Suppressor macrophage treated with lipopolysaccharide for 1 hour (primary cell): Measurements from ENCODE around the gene ALG2.

Experiments
- DNase-seq, 3 donors: peaks; one replicate each; pipeline ENCODE4 v3.0.0-alpha.2; 2020 to 2022

The ALG2 gene, protein sequence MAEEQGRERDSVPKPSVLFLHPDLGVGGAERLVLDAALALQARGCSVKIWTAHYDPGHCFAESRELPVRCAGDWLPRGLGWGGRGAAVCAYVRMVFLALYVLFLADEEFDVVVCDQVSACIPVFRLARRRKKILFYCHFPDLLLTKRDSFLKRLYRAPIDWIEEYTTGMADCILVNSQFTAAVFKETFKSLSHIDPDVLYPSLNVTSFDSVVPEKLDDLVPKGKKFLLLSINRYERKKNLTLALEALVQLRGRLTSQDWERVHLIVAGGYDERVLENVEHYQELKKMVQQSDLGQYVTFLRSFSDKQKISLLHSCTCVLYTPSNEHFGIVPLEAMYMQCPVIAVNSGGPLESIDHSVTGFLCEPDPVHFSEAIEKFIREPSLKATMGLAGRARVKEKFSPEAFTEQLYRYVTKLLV

DNA sequence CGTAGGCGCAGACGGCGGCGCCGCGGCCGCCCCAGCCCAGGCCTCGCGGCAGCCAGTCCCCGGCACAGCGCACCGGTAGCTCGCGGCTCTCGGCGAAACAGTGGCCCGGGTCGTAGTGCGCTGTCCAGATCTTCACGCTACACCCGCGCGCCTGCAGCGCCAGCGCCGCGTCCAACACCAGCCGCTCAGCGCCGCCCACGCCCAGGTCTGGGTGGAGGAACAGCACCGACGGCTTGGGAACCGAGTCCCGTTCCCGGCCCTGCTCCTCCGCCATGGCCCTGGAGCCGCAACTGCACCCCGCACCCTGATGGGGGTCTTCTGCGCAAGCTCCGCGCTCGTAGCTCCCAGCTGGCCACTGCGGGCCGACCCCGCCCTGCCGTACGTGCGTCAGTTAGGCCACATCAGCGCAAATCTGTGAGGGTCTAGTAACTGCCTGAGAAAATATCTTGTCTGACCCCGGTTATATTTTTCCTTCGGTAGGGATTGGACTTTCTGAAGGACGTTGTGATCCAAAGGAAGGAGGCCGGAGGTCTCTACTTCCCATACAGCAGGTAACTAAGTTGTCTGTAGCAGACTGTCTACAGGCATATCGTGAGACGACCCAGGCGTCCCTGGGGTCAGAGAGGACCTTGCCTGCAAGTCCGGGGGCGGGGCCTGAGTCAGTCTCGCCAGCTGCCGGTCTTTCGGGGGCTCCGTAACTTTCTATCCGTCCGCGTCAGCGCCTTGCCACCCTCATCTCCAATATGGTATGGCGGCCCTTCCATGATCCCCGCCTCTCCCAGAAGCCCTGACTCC is at the start of gene ALG2, which contains the start of gene SEC61B:
ALG2 (minus strand) TSS at position 322 of the 795 bp plus-strand sequence; CDS start at position 274, 48 bp downstream.
SEC61B (plus strand) TSS at position 662 of the 795 bp plus-strand sequence; CDS start at position 744, 82 bp downstream.
- DNase-seq = peak; percentile 98 to 99 (median 98)

DNA sequence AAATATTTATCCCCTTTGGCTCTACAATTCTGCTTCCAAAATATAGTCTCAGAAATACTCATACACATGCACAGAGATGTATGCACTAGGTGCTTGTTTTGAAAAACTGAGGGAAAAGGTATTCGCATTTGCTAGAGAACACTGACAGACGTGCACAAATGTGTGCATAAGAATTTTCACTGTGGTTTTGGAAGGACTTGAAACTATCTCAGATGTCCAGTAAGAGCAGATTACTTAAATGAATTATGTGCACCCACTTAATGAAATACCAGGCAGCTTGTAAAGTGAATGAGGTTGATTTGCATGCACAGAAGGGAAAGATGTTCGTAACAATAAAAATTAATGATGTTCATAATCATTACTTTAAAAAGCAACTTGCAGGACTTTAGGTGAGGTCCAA is 48.7 kb upstream of the ALG2 start:
- DNase-seq = no peak

DNA sequence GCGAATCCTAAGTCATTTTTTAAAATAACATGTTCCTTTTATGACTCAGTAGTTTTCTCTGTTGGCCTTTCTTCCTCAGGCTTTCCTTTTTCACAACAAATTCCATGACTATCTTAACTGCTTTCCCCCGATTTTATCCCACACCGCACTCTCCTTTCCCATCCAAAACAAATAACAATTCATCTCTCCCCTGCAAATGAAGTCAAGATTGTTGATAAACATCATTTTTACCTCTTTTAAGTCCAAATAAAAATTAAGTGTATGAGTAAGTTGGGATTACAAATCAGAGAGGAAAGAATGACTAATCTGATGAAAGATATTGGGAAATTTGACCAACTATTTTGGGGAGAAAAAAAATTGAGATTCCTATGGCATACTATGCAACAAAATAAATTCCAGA is 47.7 kb upstream of the ALG2 start:
- peak; percentile 33 to 83 (median 80) for DNase-seq

DNA sequence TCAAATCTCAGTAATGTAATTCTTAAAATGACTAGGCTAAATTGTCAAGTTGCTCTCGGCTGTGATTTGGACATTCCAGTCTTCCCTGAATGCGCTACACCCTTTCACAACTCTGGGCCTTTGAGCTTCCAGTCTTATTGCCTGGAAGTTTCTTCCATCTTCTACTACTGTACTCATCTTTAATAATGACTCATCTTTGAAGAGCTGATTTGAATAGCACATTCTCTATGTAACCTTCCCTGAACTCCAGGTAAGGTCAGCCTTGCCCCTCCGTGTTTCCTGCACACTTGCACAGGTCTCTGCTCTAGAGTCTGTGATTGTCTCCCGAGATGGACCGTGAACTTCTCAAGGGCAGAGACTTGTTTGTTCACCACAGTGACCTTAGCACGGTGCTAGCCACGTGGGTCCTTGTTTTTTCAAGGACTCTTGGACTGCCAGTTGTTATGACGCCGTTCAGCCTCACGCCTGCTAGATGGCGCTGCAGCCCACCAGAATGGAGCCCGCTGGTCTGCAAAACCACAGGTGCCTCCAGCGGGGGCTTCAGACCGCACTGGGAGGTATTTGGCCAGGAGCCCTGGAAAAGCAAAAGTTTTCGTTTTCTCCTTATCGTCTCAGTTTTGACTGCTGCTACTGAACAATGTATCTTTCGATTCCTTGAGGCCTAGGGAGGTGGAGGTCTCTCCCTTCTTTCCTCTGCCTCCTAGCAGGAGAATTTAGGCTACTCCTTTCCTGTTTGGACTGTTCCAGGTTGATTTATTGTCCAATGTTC is 44.7 kb upstream of the ALG2 start:
- DNase-seq = peak; percentile 82 to 85 (median 83)

DNA sequence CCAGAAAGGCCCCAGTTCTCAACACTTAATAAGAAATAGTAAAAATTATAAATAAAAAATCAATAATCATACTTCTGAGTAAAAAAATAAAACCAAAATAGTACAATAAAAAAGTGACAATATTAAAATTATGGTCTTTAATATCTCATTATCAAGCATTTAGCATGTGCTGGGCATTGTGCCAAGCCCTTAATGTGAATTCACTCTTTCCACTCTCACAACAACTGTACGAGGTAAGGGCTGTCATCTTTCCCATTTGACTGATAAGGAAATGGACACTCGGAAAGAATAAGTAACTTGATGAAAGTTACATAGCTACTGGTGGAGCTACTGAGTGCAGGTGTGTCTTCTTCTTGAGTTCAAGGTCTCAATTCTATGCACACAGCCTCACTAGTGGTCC is 43.9 kb upstream of the ALG2 start:
- DNase-seq = no peak

DNA sequence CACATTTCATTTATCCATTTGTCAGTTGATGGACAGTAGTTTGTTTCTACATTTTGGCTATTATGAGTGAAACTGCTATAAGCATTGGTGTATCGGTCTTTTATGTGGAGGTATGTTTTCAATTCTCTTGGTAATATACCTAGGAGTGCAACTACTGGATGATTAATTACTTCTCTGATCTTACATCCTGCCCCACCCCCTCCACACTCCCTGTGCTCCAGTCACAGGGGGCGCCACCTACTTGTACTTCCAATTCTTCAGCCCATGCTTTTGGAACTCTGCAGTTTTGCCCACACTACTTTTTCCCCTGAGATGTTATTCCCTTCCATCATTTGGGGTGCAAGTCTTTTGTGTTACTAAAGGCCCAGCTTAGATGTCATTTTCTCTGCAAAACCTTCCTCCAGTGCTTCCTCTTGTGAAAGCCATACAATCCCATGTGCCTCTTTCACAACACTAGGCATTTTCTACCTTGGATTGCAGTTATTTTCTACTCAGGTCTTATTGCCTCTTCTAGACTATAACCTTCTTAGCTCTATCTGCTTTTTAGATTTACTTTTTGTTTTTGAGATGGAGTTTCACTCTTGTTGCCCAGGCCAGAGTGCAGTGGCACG is 42.4 kb upstream of the ALG2 start:
- peak in 2 of 3 donors; percentile 55 to 64 for DNase-seq

DNA sequence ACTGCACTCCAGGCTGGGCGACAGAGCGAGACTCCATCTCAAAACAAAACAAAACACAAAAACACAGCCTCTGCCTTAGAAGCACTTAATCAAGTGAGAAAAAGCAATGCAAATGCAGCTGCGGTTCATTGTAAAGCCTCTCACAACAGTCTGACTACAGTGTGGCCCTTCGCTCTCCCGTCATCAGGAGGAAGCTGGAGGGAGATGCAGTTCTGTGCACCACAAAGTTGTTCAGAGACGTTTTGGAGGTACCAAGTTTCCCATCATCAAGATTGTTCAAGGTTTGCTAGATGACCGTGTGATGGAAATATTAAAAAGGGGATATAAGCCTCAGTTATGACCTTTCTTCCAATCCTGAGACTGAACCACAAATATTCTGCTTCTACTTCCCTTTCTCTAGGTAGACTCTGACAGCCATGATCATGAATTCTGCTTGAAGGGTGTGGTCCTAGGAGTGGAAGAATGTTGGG is 41.2 kb upstream of the ALG2 start:
- DNase-seq = no peak

DNA sequence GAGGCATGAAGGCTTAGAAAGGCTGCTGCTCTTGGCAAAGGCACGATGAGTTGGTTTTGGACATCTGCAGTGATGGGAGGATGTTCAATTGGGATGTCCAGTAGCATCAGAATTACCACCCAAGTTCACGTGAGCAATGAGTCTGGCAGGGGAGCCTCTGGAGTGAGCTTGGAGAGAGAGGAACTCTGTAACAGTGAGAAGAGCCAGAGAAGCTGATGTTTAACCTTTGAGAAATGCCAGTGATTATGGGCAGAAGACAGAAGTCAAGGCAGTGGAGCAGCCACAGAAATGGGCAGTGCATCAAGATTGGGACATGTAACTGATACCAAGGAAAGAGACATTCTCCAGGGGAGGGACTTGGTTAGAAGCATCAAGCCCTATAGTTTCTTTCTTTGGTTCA is 40.2 kb upstream of the ALG2 start:
- DNase-seq = no peak

DNA sequence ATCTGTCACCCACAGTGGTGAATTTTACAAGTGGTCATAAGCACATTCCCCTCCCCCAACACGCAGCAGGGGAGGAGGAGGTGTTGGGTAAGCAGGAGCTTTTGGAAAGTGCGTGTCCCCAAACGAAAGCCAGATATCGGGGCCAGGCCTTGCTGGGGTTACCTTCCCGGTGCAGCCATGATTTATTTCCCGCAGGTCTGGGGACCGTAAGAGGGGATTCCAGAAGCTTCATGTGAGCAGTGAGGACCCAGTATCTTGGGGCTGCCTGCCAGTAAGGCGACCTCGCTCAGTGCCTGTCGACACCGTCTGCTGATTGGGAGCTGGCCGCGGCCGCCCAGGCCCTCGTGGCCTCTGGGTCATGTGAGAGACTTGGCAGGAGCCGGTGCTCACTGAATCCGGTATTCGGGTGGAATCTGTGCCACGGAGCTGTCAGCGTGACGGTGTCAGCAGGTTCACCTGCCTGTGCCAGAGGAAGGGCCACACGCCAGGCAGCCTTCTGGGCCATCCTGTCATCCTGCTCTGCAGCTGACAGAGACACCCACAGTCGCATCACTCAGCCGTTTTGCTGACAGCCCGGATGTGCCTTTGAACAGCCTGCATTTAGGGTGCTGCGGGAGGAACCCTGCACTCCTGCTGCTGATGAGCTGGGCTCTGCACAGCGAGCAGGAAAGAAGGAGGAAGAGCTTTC is 37.6 kb upstream of the ALG2 start:
- peak; percentile 22 to 50 (median 39) for DNase-seq

DNA sequence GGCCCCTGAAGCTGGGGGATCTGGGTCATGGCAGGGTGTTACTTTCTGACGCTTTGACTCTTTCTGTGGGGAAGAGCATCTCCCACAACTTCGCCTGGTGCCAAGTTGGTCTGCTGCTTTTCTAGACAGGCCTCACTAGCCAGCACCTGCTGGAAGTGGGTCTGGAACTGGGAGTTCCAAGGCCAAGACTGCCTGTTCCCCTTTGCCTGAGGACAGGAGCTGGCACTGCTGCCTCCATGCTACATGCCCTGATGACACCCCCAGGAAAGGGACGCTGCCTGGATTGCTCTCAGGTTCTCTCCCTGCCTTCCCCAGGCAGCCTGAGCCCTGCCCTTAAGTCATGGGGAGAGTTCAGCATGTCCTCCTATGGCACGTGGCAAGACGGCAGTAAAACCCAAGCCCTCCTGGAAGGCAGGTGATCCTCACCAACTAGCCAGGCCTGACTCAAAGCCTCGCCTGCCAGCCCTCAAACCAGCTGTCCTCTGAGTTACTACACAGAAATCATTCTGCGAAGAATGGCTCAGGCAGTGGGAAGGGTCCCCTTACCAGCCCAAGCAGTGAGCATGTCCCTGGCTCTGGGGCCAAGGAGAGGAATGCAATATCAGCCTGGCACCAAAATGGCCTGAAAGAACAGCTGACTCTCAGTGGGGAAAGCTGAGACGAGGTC is 36.1 kb upstream of the ALG2 start:
- DNase-seq = no peak

DNA sequence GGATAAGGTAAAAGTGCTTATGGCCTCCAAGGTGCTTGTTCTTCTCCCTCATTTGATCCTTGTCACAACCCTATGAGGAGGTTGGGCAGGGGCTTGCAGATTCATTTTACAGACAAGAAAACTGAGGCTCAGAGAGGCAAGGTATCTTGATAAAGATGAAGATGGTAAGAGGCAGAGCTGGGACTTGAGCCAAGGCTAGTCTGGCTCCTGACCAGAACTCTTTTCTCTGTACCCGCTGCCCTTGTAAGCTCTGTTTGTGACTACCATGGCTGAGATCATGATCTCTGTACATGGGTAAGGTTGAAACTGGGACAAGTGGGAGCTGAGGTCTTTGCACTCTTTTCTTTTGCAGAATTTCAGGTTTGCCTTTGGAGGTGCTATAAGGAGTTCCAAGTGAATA is 33.9 kb upstream of the ALG2 start:
- no peak for DNase-seq

DNA sequence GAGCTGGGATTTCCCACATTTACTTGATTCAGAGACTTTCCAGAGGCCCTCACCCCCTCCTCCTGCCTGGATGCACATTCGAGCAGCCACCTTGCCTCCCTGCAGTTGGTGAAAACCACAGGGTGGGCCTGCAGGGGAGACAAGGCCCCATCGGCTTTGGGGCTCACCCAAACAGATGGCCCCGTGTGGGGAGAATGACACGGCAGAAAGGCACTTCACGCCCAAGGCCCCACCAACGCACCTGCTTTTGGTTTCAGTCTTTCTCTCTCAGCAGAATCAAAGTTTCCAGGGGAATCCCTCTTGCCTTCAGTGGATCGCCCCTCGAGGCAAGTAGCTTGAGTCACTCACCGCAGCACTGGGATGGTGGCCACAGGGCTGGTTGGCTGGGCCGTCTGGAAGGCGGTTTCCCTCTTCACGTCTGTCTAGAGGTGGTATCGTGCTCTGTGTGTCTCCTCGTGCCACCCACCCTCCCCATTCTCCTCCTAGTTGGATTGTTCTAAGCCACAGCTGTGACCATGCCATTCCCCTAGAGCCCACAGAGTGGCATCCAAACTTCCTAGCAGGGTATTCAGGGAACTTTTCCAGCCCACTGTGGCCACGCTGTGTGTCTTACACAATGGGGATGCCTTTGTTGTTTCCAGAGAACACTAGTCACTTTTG is 32.2 kb upstream of the ALG2 start:
- DNase-seq = peak; percentile 89 to 96 (median 92)

DNA sequence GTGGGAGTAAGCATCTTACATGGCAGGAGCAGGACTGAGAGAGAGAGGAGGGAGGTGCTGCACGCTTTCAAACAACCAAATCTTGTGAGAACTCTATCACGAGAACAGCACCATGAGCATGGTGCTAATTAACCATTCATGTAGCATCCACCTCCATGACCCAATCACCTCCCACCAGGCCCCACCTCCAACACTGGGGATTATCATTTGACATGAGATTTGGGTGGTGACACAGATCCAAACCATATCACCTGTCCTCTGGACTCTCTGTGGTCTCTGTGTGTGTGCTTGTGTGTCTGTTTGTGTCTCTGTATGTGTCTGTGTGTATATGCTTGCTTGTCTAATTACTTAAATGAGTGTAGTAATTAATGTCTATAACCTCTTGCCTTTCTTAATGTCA is 31.4 kb upstream of the ALG2 start:
- DNase-seq = no peak

DNA sequence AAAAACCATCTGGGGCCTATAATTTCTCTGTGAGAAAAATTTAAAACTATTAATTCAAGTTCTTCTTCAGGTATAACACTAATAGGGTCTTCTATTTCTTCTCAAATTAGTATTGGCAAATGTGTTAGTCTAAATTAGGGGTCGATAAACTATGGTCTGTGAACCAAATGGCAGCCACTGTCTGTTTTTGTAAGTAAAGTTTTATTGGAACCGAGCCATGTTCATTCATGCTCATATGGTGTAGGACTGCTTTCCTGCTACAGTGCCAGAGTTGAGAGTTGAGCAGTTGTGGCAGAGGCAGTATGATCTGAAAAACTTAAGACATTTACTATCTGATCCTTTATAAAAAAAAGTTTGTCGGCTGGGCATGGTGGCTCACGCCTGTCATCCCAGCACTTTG is 29.4 kb upstream of the ALG2 start:
- DNase-seq = no peak

DNA sequence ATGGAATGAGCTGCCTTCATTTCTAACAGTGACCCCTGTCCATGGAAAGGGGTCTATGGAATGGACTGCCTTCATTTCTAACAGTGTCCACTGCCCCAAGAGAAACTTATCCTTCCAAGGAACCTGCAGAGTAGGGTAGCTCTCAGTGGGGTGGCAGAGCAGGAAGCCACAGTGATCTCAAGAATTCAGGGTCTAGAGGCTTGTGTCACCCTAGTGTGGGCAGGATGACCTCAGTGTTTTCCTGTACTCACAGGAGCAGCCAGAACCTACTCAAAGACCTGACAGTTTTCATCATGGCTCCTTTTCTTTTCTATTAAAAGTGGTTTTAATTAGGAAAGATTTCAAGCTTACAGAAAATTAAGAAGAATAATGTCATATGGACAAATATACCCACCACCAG is 27.9 kb upstream of the ALG2 start:
- DNase-seq = peak; percentile 70 to 73 (median 71)

DNA sequence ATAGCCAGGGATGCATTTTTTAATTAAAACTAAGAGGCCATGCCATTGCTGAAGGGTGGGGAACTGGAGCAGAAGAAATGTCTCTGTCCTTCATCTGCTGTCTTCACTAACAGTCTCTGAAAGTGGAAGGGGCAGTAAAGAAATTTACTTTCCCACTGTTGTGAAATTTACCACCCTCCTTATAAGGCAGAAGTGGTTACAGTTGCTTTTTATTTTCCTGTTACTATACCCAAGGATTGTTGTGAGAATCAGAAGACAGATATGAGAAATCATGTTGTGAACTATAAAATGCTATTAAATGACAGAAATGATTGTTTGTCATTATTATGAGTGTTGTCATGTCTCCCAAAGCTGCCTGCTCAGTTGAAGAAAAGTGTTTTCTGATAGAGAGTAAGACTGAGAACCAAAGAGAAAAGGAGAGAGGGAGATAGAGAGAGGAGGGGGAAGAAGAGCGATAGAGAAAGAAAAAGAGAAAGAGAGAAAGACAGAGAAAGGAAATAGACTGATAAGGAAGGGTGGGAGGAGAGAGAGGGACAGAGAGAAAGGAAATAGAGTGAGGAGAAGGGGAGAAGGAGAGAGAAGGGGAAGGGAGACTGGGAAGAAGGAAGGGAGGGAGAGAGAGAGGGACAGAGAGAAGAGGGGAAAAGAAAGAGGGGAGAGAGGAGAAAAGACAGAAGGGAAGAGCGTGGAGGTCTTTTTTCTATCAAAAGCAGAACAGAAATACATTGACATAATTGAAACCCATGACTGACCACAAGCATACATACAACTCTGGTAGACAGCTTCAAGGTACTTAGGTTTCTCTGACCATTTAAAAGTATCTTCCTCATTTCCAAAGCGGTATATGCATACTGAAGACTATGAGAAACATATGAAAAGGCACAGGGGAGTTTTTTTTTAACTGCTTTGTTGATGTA is 22.9 kb upstream of the ALG2 start:
- DNase-seq = peak in 2 of 3 donors; percentile 28 to 50

DNA sequence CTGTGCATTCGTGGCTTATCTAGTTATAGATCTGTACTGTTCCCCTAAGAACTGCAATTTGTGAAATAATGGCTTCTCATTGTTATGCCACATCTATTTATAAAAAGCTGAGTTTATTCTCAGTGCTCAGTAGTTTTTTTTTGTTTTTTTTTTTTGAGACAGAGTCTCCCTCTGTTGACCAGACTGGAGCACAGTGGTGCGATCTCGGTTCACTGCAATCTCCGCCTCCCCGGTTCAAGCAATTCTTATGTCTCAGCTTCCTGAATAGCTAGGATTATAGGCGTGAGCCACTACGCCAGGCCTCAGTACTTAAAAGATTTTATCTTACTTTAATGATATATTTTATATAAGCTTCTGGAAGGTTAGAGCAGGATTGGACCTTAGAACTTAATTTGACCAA is 19.4 kb upstream of the ALG2 start:
- no peak for DNase-seq

DNA sequence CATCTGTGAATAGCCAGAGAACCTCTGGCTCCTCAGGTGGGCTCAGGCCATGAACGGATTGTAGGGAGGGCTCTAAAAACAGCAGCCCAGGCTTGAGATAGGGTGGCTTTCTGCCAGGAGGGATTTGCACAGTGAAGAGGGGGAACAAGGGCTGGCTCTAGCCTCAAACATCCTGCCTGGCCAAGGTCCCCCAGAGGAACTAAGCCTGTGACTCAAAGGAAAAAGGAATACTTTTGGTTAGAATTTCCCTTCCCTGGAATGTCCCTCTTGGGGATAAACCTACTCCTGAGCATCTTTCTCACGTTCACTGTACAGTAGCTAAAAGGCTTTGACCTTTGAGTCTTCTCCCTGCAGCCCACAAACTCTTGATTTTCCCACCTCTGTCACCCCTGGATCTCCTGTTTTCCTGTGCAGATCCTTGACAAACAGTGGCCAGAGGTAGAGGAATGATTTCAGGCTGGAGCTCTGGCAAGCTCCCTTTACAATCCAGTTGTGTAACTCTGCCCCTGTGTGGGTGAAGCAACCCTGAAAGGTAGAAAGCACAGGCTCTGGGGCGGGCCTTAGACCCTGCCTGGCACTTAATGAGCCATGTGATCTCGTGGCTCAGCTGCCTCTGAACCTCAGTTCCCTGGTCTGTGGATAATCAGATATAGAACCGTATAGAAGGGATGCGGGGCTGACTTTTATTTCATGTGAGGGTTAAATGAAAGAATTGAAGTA is 17.8 kb upstream of the ALG2 start:
- peak; percentile 28 to 44 (median 39) for DNase-seq

DNA sequence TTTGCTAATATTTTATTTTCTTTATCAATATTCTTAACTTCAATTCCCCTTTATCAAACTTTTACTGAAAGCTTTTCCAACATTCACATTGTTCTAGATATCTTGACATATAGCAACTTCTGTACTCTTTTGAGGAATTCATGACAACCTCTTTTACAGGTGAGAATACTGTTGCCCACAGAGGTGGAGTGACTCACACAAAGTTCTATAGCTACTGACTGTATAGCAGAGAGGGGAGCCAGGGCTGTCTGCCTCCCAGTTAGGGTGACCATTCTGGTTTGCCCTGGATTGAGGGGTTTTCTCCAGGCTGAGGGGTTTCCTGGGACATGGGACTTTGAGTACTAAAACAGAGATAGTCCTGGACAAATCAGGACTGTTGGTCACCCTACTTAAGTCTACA is 16.6 kb upstream of the ALG2 start:
- DNase-seq = no peak
